Liver (tissue), 9 donors: ENCODE data around the gene ACTR10. TPM values are rescaled to one million over a fixed set of nuclear protein-coding genes. Genes with fewer than 3 reads are reported as not detected.

Experiments
- DNase-seq: peaks from one replicate; pipeline ENCODE4 v3.0.0-alpha.2; 2017; ENCODE audit warnings: low spot score
- H3K27ac ChIP-seq, 2 donors: one replicate each; pipeline ENCODE4 v1.7.0; 2013; ENCODE audit warnings: inconsistent platforms in 2 of 2, low read length in 2 of 2, control low read depth in 1 of 2, low read depth in 1 of 2, mild to moderate bottlenecking in 1 of 2
- H3K27me3 ChIP-seq, 4 donors: one replicate each; pipeline versions ENCODE4 v1.6.1 to v1.7.0; 2013; ENCODE audit warnings: low read length in 3 of 4, inconsistent platforms in 1 of 4, mild to moderate bottlenecking in 1 of 4, moderate library complexity in 1 of 4; ENCODE audit not compliant: control insufficient read depth in 4 of 4, insufficient read depth in 4 of 4
- H3K36me3 ChIP-seq, 4 donors: one replicate each; pipeline versions ENCODE4 v1.6.1 to v1.7.0; 2013; ENCODE audit warnings: low read length in 3 of 4, mild to moderate bottlenecking in 3 of 4, low read depth in 1 of 4, moderate library complexity in 1 of 4; ENCODE audit not compliant: control insufficient read depth in 4 of 4, insufficient read depth in 3 of 4
- H3K4me1 ChIP-seq, 4 donors: one replicate each; pipeline versions ENCODE4 v1.6.1 to v1.7.0; 2013; ENCODE audit warnings: low read length in 3 of 4, mild to moderate bottlenecking in 3 of 4, moderate library complexity in 1 of 4; ENCODE audit not compliant: control insufficient read depth in 4 of 4, insufficient read depth in 4 of 4
- H3K4me3 ChIP-seq, 3 donors: one replicate each; pipeline versions ENCODE4 v1.6.1 to v1.7.0; 2013; ENCODE audit warnings: low read length in 3 of 3, control low read depth in 1 of 3, low read depth in 1 of 3, mild to moderate bottlenecking in 1 of 3
- H3K9ac ChIP-seq, 2 donors: one replicate each; pipeline ENCODE4 v1.7.0; 2013; ENCODE audit warnings: low read length in 2 of 2, mild to moderate bottlenecking in 2 of 2, moderate library complexity in 2 of 2, control low read depth in 1 of 2, low read depth in 1 of 2
- H3K9me3 ChIP-seq, 4 donors: one replicate each; pipeline versions ENCODE4 v1.6.1 to v1.7.0; 2013; ENCODE audit warnings: low read length in 3 of 4; ENCODE audit not compliant: control insufficient read depth in 4 of 4
- CTCF ChIP-seq: fragments of 150-350 bp; IDR thresholded peaks from 2 replicates; pipeline ENCODE4 v1.5.1; 2017; ENCODE audit warnings: improper control_type of control experiment, low read depth, low read length; ENCODE audit not compliant: missing input control
- EGR1 ChIP-seq, 2 donors: IDR thresholded peaks; 2 replicates each; pipeline ENCODE4 v1.6.1; 2016 to 2018; ENCODE audit warnings: antibody characterized with exemption in 2 of 2, low read depth in 2 of 2
- FOXA1 ChIP-seq: IDR thresholded peaks from 2 replicates; pipeline ENCODE4 v1.6.1; 2016; ENCODE audit warnings: antibody characterized with exemption
- FOXA2 ChIP-seq: IDR thresholded peaks from 2 replicates; pipeline ENCODE4 v1.6.1; 2016; ENCODE audit warnings: antibody characterized with exemption
- GABPA ChIP-seq, 2 donors: IDR thresholded peaks in 1 of 2; conservative IDR thresholded peaks in 1 of 2; 2 replicates each; pipeline ENCODE4 v1.6.1; 2016; ENCODE audit warnings: antibody characterized with exemption in 2 of 2, mild to moderate bottlenecking in 1 of 2, moderate library complexity in 1 of 2
- HNF4A ChIP-seq, 2 donors: conservative IDR thresholded peaks; 2 replicates each; pipeline ENCODE4 v1.6.1; 2016; ENCODE audit warnings: antibody characterized with exemption in 2 of 2, mild to moderate bottlenecking in 2 of 2
- HNF4G ChIP-seq: IDR thresholded peaks from 2 replicates; pipeline ENCODE4 v1.6.1; 2016; ENCODE audit warnings: antibody characterized with exemption
- JUND ChIP-seq, 2 donors: IDR thresholded peaks; 2 replicates each; pipeline ENCODE4 v1.6.1; 2016; ENCODE audit warnings: antibody characterized with exemption in 2 of 2
- NR2F2 ChIP-seq: IDR thresholded peaks from 2 replicates; pipeline ENCODE4 v1.6.1; 2016; ENCODE audit warnings: antibody characterized with exemption
- RAD21 ChIP-seq, 2 donors: IDR thresholded peaks; 2 replicates each; pipeline ENCODE4 v1.6.1; 2016; ENCODE audit warnings: antibody characterized with exemption in 2 of 2, mild to moderate bottlenecking in 2 of 2
- RXRA ChIP-seq, 2 donors: IDR thresholded peaks; 2 replicates each; pipeline ENCODE4 v1.6.1; 2017 to 2018; ENCODE audit warnings: antibody characterized with exemption in 2 of 2, mild to moderate bottlenecking in 1 of 2
- SP1 ChIP-seq: IDR thresholded peaks from 2 replicates; pipeline ENCODE4 v1.6.1; 2018; ENCODE audit warnings: antibody characterized with exemption, mild to moderate bottlenecking
- TAF1 ChIP-seq: conservative IDR thresholded peaks from 2 replicates; pipeline ENCODE4 v1.6.1; 2016; ENCODE audit warnings: antibody characterized with exemption, mild to moderate bottlenecking
- YY1 ChIP-seq: IDR thresholded peaks from 2 replicates; pipeline ENCODE4 v1.6.1; 2016; ENCODE audit warnings: antibody characterized with exemption, mild to moderate bottlenecking
- ZBTB33 ChIP-seq: IDR thresholded peaks from 2 replicates; pipeline ENCODE4 v1.6.1; 2016; ENCODE audit warnings: antibody characterized with exemption
- WGBS: extraction: QIAGEN DNeasy Blood & Tissue Kit; methylation state at CpG from one replicate; pipeline ENCODE4 v1.1.7; 2013; 5-methylcytosine and 5-hydroxymethylcytosine counted together
- polyA plus RNA-seq, 2 donors: library from polyadenylated mRNA; stranded (reverse) in 1 of 2; unstranded in 1 of 2; fragments of 200-250 nt in 1 of 2; fragments of >200 nt in 1 of 2; fragmentation: Nextera tagmentation in 1 of 2; extraction: Ambion mirVana in 1 of 2; gene quantifications; one replicate each; pipeline versions ENCODE4 v1.2.1 to v1.2.3, GENCODE V29; 2013 to 2015
- total RNA-seq, 2 donors: library from RNA; depleted of rRNA; stranded (reverse); fragments of >200 nt; gene quantifications; one replicate each; pipeline ENCODE4 v1.2.3, GENCODE V29; 2014
- TF ChIP-seq, protein P1 (sequence below): IDR thresholded peaks from 2 replicates; pipeline ENCODE4 v1.6.1; 2016; ENCODE audit warnings: antibody characterized with exemption, mild to moderate bottlenecking
- TF ChIP-seq, protein P2 (sequence below): IDR thresholded peaks from 2 replicates; pipeline ENCODE4 v1.6.1; 2016; ENCODE audit warnings: antibody characterized with exemption
- TF ChIP-seq, protein P3 (sequence below): IDR thresholded peaks from 2 replicates; pipeline ENCODE4 v1.6.1; 2016; ENCODE audit warnings: antibody characterized with exemption
- donor health status: healthy.
- donor health status: healthy.
- donor health status: healthy.
- donor health status: healthy.
- donor health status: healthy.

Gene ACTR10
- total and polyA plus RNA-seq, 4 donors: 19.2 to 42.0 (median 25.2) TPM

GRCh38 chr14:58239244-58240195 is 39.6 kb downstream of the ACTR10 start:
- H3K27ac ChIP-seq: peak overlapping the region; percentile 94 to 98
- no peaks in the 10 kb centered on the region for H3K9me3 ChIP-seq
- peaks cover 0 to 30% (median 14%) of the 10 kb centered on the region in 4 donors for H3K4me1 ChIP-seq
- peak; percentile 90 for DNase-seq
- H3K27me3 ChIP-seq: no peaks in the 10 kb centered on the region
- H3K9ac ChIP-seq: peak overlapping the region; percentile 88 to 99
- under 1% methylated on average over 23 of the region's 23 CpGs for whole genome bisulfite sequencing
- peak in 1 of 2 donors; percentile 17 for TF ChIP-seq RAD21 (IDR thresholded peaks at IDR 0.05)
- no peak for TF ChIP-seq EGR1 (IDR thresholded peaks at IDR 0.05; ENCODE audit: low read depth in 2 of 2)
- no peak for TF ChIP-seq SP1
- peak; percentile 23 for TF ChIP-seq FOXA1
- TF ChIP-seq YY1: peak; percentile 63
- peak; percentile 65 for TF ChIP-seq ZBTB33
- peak; percentile 48 for TF ChIP-seq NR2F2
- peak in 1 of 2 donors; percentile 46 for TF ChIP-seq HNF4A (conservative IDR thresholded peaks at IDR 0.05)
- peak; percentile 3 to 83 for TF ChIP-seq RXRA (IDR thresholded peaks at IDR 0.05)
- TF ChIP-seq, protein P1, sequence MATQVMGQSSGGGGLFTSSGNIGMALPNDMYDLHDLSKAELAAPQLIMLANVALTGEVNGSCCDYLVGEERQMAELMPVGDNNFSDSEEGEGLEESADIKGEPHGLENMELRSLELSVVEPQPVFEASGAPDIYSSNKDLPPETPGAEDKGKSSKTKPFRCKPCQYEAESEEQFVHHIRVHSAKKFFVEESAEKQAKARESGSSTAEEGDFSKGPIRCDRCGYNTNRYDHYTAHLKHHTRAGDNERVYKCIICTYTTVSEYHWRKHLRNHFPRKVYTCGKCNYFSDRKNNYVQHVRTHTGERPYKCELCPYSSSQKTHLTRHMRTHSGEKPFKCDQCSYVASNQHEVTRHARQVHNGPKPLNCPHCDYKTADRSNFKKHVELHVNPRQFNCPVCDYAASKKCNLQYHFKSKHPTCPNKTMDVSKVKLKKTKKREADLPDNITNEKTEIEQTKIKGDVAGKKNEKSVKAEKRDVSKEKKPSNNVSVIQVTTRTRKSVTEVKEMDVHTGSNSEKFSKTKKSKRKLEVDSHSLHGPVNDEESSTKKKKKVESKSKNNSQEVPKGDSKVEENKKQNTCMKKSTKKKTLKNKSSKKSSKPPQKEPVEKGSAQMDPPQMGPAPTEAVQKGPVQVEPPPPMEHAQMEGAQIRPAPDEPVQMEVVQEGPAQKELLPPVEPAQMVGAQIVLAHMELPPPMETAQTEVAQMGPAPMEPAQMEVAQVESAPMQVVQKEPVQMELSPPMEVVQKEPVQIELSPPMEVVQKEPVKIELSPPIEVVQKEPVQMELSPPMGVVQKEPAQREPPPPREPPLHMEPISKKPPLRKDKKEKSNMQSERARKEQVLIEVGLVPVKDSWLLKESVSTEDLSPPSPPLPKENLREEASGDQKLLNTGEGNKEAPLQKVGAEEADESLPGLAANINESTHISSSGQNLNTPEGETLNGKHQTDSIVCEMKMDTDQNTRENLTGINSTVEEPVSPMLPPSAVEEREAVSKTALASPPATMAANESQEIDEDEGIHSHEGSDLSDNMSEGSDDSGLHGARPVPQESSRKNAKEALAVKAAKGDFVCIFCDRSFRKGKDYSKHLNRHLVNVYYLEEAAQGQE: peak; percentile 68
- peak in 1 of 2 donors; percentile 16 for TF ChIP-seq GABPA (IDR thresholded peaks at IDR 0.05 in 1 of 2, conservative IDR thresholded peaks at IDR 0.05 in 1 of 2)
- peak; percentile 30 for TF ChIP-seq FOXA2
- peak; percentile 25 for TF ChIP-seq HNF4G
- TF ChIP-seq JUND (IDR thresholded peaks at IDR 0.05): peak in 1 of 2 donors; percentile 73
- no peak for TF ChIP-seq TAF1
- TF ChIP-seq, protein P2, sequence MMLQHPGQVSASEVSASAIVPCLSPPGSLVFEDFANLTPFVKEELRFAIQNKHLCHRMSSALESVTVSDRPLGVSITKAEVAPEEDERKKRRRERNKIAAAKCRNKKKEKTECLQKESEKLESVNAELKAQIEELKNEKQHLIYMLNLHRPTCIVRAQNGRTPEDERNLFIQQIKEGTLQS: peak; percentile 100
- TF ChIP-seq CTCF: no peak
- TF ChIP-seq, protein P3, sequence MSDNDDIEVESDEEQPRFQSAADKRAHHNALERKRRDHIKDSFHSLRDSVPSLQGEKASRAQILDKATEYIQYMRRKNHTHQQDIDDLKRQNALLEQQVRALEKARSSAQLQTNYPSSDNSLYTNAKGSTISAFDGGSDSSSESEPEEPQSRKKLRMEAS: peak; percentile 60
- H3K36me3 ChIP-seq: no peaks in the 10 kb centered on the region
- H3K4me3 ChIP-seq: peak overlapping the region; percentile 47 to 84 (median 64)
